GM18511 (cell line): Measurements from ENCODE around the gene CTDSP1.

Source experiments
- ATAC-seq: cut with Tn5 transposase; IDR thresholded peaks from one replicate; pipeline ENCODE4 v1.9.1; 2021; ENCODE audit warnings: mild to moderate bottlenecking, moderate library complexity; ENCODE audit not compliant: unreplicated experiment

Gene CTDSP1

DNA sequence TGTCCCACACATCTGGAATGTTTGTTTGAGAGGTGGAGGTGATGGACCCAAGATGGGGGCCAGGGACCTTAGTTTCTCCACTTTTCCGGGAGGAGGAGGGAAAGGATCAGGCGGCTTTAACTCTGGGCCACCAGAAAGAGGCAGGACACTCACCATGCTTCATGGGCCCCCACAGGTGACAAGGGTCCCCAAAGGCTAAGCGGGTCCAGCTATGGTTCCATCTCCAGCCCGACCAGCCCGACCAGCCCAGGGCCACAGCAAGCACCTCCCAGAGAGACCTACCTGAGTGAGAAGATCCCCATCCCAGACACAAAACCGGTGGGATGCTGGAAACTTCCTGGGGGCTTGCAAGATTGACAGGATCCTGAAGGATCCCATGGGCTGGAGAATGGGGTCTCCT lies 16.9 kb upstream of the CTDSP1 start:
- ATAC-seq = no peak

DNA sequence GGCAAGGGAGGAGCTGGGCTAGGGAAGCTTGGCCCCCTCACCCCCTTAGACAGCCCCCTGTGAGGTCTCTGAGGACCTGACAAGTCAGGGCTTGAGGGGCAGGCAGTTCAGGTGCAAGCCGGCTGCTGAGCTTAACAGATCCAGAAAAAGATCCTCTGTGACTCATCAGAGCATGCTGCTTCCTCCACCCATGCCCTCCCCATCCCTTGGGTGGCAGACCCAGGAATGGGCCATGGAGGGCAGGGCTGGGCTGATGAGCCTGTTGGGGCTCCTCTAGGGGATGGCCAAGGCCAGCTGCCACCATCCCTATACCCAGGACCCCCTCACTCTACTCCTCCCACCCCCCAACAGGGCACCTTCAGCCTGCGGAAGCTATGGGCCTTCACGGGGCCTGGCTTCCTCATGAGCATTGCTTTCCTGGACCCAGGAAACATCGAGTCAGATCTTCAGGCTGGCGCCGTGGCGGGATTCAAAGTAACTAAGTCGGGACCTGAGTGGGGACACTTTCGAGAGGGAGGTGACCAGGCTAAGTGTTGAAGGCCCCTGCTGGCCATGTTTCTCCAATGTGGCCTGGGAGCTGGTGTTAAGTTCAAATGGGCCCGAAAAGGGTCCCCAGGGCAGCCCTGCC lies 15.7 kb upstream of the CTDSP1 start:
- ATAC-seq = no peak

DNA sequence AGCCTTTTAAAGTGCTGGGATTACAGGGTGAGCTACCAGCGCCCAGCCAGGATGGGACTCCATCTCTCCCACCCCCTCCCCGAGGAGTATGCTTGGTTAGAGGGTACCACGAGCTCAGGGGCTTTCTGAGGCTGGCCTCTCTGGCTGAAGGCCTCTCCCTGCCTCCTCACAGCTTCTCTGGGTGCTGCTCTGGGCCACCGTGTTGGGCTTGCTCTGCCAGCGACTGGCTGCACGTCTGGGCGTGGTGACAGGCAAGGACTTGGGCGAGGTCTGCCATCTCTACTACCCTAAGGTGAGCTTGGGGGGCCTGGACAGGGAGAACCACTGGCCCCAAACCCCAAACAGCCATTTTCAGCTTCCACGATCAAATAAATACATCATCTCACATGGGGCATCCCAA lies 14.7 kb upstream of the CTDSP1 start:
- no peak for ATAC-seq

DNA sequence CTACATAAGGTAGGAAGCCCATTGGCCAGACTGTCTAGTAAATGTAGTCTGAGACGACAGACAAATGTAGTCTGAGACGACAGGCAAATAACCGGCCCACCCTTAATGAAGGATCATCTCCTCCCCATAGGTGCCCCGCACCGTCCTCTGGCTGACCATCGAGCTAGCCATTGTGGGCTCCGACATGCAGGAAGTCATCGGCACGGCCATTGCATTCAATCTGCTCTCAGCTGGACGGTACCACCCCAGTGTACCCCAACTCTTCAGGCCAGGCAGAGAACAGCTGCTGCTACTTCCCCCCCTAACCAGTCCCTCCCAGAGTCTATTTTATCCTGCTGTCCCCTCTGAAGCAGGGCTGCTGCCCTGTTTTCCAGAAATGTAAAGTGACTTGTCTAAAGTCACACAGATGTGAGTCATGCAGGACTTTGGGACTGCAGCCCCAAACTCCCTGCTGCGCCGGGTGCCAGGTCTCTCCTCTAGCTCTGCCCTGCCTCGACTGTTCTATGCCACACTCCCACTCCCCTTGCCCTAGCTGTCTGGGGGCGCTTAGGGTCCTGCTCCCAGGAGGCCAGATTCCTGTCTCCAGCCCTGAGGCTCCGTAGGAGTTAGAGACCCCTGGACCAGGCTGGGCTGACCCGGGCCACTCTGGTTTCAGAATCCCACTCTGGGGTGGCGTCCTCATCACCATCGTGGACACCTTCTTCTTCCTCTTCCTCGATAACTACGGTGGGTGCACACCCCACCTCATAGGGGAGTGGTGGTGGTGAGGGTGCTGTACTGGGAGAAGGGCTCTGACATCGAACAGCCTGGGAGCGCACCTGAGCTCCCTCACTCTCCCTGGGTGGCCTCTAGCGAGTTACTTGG lies 12.9 kb upstream of the CTDSP1 start:
- ATAC-seq = no peak

DNA sequence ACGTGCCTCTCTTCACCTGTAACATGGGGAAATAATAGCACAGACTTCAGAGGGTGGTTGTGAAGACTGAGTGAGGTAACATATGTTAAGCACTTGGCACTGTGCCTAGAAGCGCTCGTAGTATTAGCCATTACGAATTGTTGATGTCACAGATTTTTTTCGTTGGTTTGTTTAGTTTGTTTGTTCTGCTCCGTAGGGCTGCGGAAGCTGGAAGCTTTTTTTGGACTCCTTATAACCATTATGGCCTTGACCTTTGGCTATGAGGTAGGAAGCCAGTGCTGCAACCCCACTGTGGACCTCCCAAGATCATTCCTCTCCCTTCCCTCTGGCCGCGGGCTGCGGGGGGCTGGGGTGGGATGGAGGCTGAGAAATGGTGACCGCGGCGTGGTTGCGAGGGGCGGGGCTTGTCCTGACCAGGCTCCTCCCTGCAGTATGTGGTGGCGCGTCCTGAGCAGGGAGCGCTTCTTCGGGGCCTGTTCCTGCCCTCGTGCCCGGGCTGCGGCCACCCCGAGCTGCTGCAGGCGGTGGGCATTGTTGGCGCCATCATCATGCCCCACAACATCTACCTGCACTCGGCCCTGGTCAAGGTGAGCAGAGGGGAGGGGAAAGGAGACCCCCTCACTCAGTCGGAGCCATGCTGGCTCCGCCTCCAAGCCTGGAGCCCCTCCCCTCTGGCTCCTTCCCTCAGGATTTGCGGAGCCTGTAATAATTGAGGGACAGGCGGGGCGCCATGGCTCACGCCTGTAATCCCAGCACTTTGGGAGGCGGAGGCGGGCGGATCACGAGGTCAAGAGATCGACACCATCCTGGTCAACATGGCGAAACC lies 12.1 kb upstream of the CTDSP1 start:
- ATAC-seq = no peak

DNA sequence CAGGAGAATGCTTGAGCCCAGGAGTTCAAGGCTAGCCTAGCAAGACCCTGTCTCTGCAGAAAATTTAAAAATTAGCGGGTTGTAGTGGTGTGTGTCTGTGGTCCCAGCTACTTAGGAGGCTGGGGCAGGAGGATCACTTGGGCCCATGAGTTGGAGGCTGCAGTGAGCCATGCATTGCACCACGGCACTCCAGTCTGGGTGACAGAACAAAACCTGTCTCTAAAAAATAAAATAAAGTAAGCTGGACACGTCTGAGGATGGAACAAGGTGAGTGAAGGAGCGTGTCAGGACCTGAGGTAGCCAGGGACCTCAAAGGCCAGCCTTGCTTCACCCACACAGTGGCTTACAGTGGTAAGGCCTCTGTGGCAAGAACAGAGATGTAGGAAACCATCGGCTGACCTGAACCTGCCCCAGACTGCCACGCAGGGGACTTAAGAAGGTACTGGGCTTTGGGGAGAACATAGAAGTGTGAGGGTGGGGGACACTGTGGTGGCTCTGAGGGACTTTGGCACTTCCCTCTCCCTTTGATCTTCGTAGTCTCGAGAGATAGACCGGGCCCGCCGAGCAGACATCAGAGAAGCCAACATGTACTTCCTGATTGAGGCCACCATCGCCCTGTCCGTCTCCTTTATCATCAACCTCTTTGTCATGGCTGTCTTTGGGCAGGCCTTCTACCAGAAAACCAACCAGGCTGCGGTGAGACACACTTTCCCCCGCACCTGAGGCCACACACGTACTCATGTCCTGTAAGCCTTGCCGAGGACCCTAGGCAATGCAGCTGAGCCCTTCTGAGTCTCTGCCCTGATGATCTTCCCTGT lies 10.1 kb upstream of the CTDSP1 start:
- no peak for ATAC-seq

DNA sequence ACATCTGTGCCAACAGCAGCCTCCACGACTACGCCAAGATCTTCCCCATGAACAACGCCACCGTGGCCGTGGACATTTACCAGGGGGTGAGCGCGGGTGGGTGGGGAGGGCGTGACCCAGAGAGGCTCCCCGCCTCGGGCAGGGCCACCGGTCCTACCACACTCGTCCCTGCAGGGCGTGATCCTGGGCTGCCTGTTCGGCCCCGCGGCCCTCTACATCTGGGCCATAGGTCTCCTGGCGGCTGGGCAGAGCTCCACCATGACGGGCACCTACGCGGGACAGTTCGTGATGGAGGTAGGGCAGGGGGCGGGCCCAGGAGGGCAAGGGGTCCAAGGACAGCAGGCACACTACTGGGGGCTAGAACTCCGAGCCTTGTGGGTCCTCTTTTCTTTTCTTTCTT lies 8.5 kb upstream of the CTDSP1 start:
- ATAC-seq = no peak

DNA sequence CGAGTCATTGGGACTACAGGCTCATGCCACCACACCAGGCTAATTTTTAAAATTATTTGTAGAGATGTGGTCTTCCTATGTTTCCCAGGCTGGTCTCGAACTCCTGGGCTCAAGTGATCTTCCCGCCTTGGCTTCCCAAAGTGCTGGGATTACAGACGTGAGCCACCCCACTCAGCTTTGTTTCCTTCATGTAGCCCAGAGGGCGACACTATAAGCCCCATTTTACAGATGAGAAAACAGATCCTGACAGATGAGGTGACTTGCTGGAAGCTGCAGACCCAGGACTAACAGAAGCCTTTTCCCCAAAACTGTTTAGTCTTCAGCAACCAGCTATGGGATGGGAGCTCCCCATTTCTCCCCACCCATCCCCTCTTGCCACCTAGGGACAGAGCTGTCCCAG lies 7.2 kb upstream of the CTDSP1 start:
- no peak for ATAC-seq

DNA sequence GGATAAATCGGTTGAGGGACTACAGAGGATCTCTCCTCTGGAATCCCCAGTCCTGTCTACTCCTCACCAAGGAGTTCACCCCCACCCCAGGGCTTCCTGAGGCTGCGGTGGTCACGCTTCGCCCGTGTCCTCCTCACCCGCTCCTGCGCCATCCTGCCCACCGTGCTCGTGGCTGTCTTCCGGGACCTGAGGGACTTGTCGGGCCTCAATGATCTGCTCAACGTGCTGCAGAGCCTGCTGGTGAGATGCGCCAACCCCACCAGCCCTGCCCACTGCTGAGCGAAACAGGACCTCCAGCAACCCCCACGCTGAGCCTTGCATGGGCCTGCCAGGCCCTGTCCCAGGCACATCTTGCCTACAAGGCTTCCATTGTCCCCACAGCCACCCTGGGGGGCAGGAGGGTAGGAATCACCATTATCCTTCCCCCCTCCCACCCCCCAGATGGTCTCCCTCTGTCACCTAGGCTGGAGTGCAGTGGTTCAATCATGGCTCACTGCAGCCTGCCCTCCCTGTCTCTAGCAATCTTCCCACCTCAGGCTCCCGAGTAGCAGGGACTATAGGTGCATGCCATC lies 6.7 kb upstream of the CTDSP1 start:
- no peak for ATAC-seq

DNA sequence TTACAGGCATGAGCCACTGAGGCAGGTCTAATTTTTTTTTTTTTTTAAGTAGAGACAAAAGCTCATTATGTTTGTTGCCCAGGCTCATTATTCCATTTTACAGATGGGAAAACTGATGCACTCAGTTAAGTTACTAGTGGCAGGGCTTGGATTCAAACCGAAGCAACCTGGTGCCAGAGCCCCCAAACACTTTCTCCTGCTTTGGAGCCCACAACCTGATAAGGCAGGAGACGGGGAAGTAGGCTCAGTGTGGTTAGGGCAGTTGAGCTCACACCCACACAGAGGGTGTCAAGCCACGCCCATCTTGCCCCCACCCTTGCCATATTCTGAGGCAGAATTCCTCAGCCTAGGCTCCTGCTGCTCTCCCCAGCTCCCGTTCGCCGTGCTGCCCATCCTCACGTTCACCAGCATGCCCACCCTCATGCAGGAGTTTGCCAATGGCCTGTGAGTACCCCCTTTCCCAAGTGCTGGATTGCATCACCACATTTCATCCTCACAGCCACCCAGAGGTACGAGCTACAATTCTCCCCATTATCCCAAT lies 5.8 kb upstream of the CTDSP1 start:
- ATAC-seq = no peak

DNA sequence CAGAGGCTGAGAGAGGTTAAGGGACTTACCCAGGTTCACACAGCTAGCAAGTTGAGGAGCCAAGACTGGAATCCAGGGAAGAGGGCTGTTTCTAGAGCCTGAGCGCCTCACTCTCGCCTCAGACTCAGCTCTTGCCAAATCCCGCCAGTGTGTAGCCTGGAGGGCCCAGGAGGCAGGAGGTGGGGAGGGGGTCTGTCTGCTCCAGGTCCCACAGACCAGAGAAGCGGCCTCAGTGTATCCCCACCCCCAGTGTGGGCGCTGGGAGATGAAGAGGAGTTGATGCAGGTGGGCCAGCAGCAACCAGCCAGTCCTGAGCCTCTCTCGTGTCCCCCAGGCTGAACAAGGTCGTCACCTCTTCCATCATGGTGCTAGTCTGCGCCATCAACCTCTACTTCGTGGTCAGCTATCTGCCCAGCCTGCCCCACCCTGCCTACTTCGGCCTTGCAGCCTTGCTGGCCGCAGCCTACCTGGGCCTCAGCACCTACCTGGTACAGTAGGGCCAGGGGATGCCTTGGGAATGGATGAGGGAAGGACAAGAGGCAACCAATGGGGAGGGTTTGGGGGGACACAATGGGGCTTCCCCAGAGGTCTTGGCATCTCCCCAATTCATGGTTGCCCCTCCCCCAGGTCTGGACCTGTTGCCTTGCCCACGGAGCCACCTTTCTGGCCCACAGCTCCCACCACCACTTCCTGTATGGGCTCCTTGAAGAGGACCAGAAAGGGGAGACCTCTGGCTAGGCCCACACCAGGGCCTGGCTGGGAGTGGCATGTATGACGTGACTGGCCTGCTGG lies 5.2 kb upstream of the CTDSP1 start:
- ATAC-seq = no peak

DNA sequence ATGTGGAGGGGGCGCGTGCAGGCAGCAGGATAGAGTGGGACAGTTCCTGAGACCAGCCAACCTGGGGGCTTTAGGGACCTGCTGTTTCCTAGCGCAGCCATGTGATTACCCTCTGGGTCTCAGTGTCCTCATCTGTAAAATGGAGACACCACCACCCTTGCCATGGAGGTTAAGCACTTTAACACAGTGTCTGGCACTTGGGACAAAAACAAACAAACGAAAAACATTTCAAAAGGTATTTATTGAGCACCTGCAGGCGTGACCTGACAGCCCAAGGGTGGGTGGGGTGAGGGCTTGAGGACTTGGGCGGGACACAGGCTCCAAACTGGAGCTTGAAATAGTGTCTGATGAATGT lies 4.6 kb upstream of the CTDSP1 start:
- ATAC-seq = no peak

DNA sequence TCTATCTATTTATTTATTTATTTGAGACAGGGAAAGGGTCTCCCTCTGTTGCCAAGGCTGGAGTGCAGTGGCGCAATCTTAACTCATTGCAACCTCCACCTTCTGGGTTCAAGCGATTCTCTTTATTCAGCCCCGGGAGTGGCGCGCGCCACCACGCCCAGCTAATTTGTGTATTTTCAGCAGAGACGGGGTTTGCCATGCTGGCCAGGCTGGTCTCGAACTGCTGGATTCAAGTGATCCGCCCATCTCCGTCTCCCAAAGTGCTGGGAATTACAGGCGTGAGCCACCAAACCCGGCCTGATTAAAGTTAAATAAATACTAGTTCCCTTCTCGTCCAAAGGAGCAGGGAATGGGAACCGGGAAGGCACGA lies 4.2 kb upstream of the CTDSP1 start:
- ATAC-seq = no peak

DNA sequence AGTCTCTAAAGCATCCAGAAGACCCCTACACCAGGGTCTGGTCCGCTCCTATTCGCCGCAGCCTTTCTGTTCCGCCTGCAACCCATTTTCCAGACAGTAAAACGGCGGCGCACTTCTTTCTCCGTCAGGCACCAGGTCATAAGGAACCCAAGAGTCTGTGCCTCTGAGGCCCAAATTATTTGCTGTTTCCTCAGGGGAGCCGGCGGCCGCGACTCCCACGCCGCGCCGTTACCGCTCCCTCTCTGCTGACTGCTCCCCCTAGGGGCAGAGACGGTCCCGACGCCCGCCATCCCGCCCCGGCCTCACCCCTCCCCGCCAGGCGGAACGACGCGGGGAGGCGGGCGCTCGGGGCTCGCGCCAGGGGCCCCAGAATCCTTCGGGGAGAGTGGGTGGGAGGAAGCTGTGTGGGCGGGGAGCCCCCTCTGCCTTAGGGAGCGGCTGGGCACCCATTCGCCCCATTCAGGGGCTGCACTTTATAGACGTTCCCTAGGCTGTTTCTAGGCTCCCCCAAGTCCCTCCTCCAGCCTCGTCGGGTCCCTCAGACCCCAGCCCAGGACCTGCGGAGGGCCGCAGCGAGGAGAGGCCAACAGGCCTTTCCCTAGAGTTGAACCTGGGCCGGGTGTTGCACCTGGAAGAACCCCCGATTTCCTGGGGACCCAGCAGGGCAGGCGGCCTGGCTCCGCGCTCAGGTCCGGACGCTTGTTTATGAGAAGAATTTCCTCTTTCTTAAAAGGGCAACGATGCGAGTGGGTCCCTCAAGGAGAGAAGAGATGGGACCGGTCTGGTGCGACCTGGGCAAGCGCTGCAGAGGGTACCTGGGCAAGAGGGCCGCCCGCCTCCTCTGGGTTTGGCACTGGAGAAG lies 3.6 kb upstream of the CTDSP1 start:
- ATAC-seq = peak; percentile 42

DNA sequence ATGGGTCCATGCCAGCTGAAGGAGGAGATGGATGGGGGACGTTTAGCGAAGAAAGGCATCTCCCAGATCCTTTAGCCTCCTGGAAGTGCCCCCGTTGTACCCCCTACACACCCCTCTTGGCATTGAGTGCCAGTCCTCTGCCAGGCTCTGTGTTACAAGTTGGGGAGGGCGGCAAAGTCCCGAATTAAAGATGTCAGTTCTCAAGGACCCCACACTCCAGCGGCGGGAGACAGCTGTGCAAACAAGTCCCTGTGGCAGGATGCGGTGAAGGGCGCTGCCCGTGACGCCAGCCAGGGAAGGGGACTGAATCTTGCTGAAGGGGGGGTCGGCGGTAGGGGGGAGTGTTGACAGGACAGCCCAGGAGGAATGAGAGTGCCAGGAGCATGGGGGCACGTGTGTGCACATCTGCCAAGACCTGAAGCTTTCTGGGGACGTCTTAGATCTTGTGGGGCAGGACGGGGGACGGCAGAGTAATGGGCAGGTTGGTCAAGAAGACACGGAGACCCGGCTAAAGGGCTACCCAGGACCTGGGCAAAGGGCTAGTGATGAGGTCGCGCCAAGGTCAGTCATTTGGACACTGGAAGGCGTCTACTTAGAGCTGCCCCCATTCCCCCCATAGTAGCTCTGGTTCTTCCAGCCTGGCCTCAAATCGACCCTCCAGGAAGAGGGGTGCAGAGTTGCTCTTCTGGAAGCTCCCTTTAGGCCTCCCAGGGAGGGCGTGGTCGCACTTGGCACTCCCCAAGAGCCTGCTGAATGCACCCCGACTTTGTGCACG lies 2.8 kb upstream of the CTDSP1 start:
- no peak for ATAC-seq

DNA sequence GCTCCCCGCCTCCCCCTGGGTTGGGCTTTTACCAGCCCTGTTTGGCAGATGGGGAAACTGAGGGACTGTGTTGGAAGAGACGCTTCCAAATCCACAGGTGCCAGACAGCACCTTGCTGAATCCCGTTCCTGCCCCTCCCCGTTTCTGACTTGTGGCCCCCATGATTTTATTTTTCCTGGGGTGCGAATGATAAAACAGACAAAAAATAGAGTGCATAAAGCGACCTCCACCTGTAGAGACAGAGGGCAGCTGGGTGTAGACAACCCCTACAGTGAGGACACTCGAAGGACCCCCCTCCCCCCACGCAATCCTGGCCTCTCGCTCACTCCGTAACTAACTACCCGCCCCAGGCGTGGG lies 2.2 kb upstream of the CTDSP1 start:
- no peak for ATAC-seq

DNA sequence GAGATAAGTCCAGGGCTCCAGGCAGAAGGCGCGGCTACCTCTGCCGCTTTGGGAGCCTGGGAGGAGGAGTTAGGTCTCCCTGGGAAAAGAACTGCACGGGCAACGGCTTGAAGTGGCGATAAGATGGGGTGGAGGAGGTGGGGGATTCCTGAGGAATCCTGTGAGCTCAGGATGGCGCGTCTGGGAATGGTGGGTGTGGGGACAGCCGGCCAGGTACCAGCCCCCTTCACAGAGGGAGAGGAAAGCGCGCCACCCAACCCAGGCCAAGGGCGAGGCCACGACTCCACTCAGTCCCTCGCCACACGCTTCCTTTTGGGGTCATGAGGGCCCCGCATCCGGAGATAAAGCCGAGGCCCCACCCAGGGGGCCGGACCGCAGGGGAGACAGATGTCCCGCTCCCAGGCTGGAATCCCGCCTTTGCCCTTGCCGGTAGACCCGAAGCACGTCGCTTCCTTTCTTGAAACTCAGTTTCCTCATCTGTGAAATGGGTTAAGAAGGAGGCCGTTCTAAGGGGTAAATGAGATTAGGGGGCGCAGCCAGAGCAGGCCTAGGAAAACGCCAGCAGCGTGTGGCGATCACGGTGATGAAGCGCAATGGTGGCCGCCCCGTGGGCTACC lies 1.7 kb upstream of the CTDSP1 start:
- peak; percentile 18 for ATAC-seq
